GM18868 (cell line): Measurements from ENCODE around the gene BCL2.

ENCODE experiments used
- ATAC-seq: cut with Tn5 transposase; IDR thresholded peaks from one replicate; pipeline ENCODE4 v1.9.1; 2021; ENCODE audit warnings: mild to moderate bottlenecking, moderate library complexity; ENCODE audit not compliant: unreplicated experiment

BCL2 gene

GRCh38 chr18:63147973-63148372 lies 171.6 kb downstream of the BCL2 start:
- no peak for ATAC-seq

DNA sequence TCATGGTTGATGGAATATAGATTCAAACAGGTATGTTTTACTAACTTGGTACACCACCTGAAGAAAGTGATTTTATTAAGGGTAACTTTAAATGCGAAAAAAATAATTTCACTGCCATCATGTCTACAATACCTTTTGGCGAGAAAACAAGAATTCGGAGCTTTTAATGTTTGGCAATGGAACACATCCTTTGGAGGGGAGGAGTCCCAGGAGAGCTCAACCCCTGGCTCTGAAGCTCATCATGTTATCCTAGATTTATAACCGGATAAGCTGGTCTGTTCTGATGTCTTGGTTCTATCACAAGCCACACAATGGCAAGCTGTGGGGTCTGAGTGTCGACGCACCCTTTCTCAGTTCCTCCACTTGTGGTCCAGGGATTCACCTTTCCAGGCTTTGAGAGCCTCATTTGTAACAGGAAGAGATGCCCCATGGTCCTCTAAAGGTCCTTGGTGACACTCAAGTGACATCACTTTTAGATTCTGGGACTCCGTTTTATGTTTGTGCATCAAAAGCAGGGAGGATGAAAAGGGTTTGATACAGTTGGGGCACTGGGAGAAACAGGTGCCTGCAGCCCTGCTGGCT lies 172.7 kb downstream of the BCL2 start:
- peak; percentile 47 for ATAC-seq

DNA sequence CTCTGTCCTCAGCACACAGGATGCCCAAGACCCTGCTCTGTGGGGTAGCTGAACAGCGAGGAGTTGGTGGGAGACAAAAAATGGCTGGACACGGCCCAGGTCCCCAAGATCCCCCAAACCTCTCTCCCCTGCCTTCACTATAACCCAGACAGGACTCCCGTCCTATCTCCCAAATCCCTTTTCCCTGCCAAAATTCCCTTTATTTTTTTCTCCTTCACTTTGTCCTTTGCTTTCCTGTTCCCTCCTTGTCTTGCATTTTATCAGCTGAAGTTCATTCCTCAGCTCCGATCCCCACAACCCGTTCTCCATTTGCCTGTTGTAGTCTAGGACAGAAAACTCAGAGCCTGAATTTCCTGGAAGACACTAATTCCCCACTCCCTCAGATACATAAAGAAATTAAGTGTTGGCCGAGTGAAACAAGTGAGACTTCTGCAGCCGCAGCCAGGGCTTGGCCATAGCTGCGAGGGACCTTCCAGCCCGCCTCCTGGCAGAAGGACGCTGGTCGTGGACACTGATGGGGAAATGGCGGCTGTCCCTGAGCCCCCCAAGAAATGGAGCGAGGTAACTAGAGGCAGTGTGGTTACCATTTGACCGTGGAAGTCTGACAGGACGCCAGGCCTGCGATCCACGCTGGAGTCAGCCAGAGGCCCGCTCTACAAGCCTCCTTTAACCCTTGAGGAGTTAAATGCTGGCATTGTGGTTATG lies 173.6 kb downstream of the BCL2 start:
- no peak for ATAC-seq

- ATAC-seq: no peak
Observed at GRCh38 chr18:63145166-63145850, 174.3 kb downstream of the BCL2 start.

GRCh38 chr18:63144748-63145147 lies 174.8 kb downstream of the BCL2 start:
- ATAC-seq: no peak

GRCh38 chr18:63143330-63143771 lies 176.2 kb downstream of the BCL2 start:
- ATAC-seq: no peak

DNA sequence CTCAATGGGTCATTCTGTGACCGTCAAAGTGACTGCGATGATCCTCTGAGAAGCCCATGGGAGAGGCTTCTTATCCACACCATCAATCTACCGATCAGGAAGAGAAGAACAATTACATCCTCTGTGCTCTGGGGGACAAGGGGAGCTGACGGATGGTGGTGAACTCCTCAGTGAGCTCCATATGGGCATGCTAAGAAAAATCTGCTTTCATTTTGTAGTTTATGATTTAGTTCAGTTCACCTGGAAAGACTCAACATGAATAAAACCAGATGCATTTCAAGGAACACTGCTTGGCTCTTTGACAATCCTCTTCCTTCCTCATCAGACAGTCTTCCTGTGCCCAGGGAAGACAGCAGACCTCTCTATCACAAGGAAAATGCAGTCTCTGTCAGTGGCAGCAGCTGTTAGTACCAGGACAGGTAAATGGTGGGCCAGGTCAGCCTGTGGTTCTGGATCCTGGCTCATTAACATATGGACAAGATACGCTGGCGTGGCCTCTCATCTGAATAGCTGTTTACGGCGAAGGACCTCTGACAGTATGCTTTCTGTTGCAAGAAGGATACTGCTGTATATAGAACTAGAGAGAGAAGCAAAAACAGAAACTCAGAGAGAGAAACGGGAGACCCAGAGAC lies 176.9 kb downstream of the BCL2 start:
- ATAC-seq: no peak

GRCh38 chr18:63141778-63142176 lies 177.8 kb downstream of the BCL2 start:
- peak; percentile 62 for ATAC-seq

GRCh38 chr18:63140997-63141777 lies 178.4 kb downstream of the BCL2 start:
- no peak for ATAC-seq

- ATAC-seq: no peak
Observed at GRCh38 chr18:63140038-63140450, 179.5 kb downstream of the BCL2 start.

DNA sequence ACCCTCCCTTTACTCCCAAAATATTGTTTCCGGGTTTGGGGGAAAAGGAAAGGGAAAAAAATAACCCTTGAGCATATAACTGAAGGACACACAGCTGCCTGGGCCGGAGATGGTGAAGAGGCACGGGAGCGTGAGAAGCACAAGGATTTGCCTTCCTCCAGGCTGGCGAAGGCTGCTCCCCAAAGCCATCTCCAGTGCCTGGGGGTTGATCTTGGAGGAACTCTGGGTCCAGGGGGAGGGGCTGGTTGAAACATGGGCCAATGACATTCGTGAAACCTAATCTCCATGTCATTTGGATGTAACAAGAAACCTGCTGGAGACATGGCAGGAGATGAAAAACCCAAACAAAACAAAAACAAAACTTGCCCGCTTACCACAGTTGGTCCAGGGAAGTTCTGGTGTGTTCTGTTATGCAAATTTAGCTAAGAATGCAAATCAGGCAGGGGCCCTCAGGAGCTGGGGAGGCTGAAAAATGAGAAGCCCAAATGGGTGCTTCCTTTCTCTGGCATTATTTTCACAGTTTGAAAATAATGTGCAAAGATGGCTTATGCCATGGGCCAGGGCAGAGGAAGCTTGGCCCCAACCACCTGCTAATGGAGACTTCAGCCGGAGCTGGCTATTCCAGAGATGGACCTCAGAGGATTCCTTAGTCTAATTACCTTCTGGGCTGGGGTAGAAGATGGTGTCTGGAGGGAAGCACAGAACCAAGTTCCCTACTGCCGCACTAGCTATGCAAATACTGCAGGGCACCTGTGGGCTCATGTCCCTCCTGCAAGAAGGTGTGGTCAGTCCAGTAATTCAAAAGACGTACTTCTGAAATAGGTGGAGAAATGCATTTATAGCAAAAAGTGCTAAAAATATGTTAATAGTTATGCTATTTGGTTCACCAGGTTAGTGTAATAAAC lies 180.9 kb downstream of the BCL2 start:
- ATAC-seq: peak; percentile 38

- peak; percentile 14 for ATAC-seq
Observed at GRCh38 chr18:63137999-63138435, 181.6 kb downstream of the BCL2 start.

GRCh38 chr18:63135101-63135500 lies 184.5 kb downstream of the BCL2 start:
- ATAC-seq: no peak

- no peak for ATAC-seq
Observed at GRCh38 chr18:63132819-63133200, 186.8 kb downstream of the BCL2 start.

GRCh38 chr18:63131959-63132818 lies 187.4 kb downstream of the BCL2 start:
- no peak for ATAC-seq

DNA sequence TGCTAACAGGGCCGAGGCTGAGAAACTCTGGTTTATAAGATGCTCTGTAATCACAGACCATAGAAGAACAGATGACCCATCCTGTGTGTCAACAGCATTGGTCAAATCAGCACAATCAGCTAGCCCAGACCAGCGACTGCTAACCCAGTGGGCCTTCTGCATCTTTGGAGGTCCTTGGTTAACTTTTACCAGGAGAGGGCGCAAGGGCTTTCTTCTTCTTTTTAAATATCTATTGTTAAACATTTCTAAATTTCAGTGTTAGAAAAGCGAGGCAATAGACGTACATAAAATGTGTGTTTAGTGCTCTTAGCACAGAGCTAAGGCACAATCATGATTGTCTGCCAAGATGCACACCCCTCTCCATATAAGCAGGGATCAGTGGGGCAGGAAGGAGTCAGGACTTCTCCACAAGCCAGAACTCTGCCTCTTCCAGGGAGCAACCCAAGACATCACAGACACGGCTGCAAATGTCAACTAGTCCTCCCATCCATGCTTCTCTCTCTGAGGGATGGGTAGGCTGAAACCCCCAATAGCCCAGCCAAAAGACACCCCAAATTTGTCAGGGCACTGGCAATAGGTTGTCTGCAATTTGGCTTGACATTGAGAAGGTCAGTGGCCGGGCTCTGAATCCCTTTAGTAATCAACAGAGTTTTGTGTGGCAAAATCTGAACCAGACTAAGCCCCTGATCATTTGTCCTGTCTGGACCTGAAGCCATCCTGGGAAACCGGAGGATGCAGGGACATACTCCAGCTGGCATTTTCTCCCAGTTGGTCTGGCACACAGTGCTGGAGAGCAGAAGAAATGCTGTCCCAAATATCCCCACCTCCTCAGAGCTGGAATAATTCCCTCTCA lies 188.2 kb downstream of the BCL2 start:
- no peak for ATAC-seq

DNA sequence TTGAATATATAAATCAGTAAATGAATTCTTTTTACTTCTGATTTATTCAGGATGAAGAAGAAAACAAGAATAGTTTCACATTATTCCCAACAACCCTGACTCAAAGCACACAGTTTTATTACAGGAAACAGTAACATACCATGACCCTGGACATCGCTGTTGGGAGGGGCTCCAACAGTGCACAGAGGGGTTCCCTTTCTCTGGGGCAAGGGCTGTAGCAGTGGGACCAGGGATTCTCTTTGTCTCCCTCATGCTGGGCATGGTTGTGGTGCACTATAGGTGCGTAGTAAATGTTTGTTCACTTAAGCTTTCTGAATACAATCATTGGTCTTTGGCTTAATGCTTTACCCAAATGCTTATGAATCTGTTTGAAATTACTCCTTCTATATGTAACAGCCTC lies 189.4 kb downstream of the BCL2 start:
- no peak for ATAC-seq
